ENCODE data around the gene ATF6.
A peak's percentile ranks its signal among the peaks of the same experiment; 100 is the strongest.
"Not testable (repeated sequence)": the region's sequence is repeated elsewhere in the genome, so short reads cannot be mapped to it uniquely, and the experiment has no call there.

The ATF6 gene

DNA sequence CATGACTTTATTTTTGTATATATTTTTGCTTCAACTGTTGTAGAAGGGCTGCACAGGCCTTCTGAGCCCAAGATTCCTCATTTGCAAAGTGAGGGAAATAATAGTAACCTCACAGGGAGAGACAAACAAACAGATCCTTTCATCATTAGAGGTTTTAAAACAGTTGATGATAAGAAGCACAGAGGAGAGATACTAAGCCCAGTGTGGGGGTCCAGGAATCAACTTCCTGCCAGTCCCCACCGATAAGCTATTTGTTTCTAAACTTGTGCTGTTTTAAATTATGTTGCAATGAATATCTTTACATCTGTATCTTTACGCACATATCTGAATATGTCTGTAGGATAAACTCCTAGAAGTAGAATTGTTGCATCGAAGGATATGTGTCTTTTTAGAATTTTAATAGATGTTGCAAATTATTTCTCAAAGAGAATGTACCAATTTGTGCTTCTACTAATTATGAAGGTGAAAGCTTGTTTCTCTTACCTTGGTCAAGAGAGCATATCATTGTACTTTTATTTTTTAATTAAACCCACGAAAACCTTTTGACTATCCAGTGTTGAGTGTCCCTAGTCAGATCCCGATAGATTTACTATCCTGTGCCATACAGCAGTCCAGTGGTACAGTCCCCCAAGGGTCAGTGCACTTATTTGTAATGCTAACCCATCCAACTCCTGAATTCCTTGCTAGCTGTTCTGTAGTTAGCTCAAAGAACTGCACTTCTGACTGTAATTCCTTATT lies 34.0 kb upstream of the ATF6 start:
- DNase-seq (ENCODE audit: low read depth in 1 of 2, low spot score in 1 of 2): no peak

DNA sequence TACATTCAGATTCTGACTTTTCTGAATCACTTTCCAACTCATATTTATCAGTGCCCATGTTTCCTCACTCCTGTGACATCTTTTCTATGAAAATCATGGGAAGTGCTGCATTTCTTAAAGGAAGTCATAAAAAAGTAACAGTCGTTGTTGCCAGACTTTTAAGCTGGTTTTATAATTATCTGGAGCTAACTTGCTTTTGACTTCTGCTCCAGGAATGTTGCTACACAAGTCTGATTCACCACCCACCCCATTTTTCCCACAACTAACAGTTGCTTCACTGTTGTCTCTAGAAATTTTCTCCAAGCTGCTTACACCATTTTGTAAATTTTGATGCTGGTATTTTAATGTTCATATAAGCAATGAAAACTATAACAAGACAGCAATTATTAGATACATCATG lies 32.6 kb upstream of the ATF6 start:
- no peak for DNase-seq (ENCODE audit: low read depth in 1 of 2, low spot score in 1 of 2)

DNA sequence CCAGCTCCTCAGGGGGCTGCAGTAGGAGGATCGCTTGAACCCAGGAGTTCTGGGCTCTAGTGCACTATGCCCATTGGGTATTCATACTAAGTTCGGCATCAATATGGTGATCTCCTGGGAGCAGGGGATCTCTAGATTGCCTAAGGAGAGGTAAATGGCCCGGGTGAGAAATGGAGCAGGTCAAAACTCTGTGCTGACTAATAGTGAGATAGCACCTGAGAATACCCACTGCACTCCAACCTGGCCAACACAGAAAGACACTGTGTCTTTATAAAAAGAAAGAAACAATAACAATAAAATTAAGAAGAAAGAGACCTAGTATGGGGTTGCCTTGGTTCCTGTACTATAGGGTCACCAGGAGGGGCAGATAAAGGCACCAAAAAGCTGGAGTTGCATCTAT lies 30.3 kb upstream of the ATF6 start:
- no peak for DNase-seq (ENCODE audit: low read depth in 1 of 2, low spot score in 1 of 2)

DNA sequence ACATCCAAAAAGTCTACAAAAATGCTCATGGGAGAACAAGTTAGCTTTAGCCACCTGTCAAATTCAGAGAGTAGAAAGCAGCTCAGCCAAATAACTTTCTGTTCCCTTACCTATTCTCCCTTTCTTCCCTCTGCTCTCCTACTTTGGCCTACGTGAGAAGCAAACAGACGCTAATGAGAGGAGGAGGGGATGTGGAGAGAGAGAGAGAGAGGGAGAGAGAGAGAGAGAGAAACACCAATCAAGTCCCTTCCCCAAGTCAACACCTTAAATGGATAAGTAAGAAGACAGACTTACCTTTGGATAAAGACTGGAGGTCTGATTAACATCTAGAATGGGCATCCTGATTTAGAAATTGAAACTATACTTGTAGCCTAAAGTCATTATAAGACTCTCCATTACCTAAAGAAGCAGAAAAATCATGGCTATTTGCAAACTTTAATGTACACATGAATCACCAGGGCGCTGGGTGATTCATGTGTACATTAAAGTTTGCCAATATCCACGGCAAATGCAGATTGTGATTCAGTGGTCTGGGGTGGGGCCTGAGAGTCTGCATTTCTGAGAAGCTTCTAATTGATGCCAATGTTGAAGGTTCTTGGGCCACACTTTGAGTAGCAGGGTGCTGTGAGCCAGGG lies 29.7 kb upstream of the ATF6 start:
- DNase-seq (ENCODE audit: low read depth in 1 of 2, low spot score in 1 of 2): no peak

DNA sequence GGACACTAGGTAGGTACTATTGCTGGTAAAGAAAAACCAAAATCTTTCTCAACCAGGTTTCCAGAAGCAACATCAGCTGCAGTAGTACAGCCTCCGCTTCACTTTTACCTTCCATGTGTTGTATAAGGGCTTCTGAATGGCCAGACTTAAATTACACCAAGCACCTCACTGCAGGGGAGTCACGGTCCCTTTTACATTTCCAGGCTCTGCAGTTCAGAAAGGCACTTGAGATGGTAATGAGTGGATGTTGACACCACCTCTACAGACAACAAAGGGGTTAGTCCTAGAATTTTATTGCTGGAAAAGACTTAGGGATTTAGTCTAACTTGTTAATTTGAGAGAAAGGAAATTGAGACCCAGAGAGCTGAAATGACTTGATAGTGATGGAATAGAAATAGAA lies 28.5 kb upstream of the ATF6 start:
- no peak for DNase-seq (ENCODE audit: low read depth in 1 of 2, low spot score in 1 of 2)

DNA sequence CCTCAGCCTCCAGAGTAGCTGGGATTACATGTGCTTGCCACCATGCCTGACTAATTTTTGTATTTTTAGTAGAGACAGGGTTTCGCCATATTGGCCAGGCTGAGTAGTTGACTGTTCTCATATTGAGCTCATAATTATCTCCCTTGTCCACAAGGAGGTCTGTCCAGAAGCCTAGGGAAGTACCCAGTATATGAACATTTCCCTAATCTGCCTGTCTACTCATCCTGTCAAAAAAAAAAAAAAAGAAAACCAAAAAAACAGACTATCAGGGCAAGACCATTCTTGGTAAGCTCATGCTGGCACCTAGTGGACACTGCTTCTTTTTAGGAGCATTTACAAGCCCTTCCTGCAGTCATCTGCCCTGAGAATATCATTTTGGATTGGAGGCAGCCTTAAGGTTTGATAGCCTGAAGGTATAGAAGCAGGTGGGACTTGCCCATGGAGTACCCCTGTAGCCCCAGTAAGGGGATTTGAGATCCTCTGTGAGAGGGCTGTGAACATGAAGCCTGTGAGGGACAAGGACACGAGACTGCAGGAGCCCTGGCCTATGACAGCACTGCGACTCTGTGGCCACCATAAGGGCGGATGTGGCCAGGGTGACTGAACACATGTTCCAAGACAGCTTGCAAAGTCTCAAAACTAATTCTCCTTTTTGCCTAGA lies 27.4 kb upstream of the ATF6 start:
- peak in 1 of 2 donors; percentile 22 for DNase-seq (ENCODE audit: low read depth in 1 of 2, low spot score in 1 of 2)

DNA sequence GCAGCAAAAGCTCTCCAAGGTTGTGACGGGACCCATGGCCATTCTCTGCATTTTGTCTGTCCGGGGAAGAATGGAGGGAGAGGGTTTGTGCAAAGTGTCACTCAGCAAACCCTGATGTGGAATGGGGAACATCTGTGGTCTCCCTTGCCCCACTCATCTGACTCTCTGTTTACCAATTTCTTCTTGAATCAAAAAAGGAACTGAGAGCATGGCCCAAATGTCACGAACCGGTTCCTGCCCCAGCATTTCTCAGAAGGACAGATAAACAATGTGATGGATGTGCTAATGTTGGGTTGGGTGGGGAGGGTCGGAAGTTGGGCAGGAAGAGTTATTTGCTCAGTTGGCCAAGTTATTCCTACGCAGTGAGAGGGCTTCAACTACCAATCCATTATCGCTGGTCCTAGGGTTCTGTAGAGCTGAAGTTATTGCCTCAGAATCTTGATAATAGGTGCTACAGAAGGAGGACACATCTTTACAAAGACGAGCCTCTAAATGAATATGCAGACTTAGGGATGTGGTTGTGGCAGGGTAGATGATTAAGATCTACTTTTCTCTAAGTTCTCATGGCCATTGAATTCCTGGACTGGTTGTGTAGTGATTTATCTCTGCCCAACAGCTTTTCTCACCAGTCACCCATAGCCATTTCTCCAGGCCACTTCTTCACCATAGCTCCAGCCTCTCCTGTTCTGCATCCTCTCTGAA lies 26.1 kb upstream of the ATF6 start:
- DNase-seq (ENCODE audit: low read depth in 1 of 2, low spot score in 1 of 2): no peak

DNA sequence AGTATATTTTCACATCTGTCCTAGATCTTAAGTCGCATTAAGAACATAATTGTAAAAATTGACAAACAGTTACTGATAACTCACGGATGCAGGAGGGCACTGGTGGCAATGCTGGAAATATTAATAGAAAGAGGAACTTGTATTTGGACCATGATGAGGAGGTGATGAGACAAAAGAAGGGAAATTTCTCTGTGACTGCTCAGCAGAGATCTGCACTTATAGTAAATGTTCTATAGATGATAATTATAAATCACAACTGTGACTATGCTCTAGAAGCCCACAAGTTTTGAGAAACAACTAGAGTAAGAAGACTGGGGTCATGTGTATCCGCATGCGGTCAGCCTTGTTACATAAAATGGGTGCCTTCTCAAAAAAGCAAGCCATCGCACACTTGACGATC lies 25.2 kb upstream of the ATF6 start:
- no peak for DNase-seq (ENCODE audit: low read depth in 1 of 2, low spot score in 1 of 2)

DNA sequence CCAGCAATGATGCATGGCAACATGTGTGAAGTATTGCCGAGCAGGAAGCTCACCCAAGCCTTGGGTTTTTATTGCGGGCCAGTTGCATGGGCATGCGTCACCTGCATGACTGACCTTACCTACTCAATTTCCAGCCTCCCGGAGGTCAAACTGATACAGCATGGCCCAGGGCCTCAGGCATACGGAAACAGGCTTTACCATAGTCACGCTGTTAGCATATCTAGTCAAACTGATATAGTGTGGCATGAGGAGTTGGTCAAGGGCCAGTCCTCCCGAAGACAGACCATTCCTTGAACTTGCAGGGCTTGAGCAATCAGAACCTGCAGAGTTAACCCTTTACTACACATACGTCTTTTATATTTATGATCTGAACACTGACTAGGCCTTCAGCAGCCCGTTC lies 22.9 kb upstream of the ATF6 start:
- DNase-seq (ENCODE audit: low read depth in 1 of 2, low spot score in 1 of 2): no peak

DNA sequence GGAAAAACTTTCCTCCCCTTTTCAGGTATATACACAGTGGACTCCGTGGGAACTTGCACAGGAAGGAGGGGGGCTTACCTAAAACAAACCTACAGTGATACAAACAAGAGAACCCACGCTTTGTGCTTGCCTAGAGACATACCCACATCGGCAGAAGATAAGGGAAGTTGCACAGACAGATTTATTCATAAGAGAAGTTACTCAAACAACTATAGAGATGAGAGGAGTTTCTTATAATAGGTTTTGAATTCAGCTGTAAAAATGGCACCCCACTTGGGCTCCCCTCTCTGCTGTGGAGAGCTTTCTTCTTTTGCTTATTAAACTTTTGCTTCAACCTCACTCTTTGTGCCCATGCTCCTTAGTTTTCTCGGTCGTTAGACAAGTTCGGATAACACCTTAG lies 18.3 kb upstream of the ATF6 start:
- DNase-seq (ENCODE audit: low read depth in 1 of 2, low spot score in 1 of 2): no peak

DNA sequence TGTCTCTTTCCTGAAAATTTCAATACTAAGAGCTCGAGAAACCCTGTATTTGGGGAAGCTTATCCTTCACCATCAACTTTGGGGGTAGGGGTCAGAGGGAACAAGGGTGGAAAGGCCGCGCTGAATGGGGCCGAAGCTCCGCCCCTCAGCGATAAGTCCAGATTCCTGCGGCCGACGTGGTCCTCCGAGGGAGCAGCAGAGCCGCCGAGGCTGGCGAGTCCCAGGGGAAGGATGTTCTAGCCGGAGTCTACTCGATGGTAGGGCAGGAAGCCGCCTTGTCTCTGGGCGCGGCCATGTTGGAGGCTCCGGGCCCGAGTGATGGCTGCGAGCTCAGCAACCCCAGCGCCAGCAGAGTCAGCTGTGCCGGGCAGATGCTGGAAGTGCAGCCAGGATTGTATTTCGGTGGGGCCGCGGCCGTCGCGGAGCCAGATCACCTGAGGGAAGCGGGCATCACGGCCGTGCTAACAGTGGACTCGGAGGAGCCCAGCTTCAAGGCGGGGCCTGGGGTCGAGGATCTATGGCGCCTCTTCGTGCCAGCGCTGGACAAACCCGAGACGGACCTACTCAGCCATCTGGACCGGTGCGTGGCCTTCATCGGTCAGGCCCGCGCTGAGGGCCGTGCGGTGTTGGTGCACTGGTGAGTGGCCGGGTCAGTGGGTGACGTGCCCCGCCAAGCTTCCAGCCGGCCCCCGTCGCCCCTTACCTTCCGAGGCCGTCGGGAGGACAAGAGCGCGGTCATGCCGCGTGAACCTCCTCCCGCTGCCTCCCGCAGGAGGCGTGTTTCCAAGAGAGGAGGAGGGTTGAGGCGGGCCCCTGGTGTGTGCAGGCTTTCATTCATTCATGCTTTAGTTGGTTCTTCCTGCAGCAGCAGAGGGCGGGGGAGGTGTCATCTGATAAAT lies 16.4 kb upstream of the ATF6 start, which contains the start of gene DUSP12:
DUSP12 (plus strand) TSS at position 278 of the 899 bp plus-strand sequence; CDS start at position 294, 16 bp downstream.
- peak; percentile 69 to 81 for DNase-seq (ENCODE audit: low read depth in 1 of 2, low spot score in 1 of 2)

DNA sequence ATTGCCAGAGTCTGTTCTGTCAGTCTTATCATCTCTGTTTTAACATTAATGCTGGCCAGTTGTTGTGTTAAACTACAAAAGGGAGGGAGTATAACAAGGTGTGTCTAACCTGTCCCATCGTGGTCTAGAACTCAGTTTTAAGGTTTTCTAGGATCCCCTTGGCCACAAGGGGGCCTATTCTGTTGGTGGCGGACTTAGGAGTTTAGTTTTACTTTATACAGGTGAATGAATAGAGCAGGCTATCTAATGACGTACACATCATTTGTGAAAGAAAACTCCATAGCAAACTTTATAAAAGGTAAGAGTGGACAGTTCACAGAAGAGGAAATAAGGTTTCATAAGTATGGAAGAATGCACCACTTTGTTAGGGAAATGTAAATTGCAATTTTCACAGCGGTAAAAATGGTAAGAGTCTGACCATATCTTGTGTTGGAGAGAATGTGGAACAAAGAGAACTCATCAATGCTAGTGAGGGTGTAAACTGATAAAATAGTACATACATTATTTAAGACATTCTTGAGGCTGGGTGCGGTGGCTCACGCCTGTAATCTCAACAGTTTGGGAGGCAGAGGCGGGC lies 2.5 kb upstream of the ATF6 start:
- no peak for DNase-seq (ENCODE audit: low read depth in 1 of 2, low spot score in 1 of 2)

DNA sequence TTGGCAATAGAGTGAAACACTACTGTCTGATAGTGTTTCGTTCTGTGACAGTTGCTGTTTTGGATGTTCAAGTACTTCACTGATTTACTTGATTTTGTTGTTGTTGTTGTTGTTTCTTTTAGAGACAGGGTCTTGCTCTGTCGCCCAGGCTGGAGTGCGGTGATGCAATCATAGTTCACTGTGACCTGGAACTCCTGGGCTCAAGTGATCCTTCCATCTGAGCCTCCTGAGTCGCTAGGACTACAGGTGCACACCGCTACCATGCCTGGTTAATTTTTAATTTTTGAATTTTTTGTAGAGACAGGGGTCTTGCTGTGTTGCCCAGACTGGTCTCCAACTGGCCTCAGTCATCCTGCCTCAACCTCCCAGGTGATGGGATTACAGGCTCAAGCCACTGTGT lies 2.3 kb downstream of the ATF6 start:
- DNase-seq (ENCODE audit: low read depth in 1 of 2, low spot score in 1 of 2): no peak

DNA sequence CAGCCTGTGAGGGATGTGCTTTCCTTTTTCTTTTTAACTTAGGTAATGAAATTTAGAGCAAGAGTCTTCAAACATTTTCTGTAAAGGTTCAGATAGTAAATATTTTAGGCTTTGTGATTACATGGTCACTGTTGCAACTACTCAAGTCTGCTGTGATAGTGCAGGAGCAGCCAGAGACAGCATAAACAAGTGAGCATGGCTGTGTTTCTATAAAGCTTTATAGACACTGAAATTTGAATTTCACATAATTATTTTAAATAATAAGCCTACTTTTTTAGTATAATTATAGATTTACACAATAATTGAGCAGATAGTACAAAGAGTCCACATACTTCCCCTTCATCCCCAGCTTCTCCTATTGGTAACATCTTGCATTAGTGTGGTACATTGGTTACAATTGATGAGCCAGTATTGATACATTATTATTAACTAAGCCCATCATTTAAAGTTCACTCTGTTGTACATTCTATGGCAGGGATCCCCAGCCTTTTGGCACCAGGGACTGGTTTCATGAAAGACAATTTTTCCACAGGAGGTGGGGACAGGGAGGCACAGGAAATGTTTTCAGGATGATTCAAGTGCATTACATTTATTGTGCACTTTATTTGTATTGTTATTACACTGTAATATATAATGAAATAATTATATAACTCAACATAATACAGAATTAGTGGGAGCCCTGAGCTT lies 3.0 kb downstream of the ATF6 start:
- DNase-seq (ENCODE audit: low read depth in 1 of 2, low spot score in 1 of 2): no peak

DNA sequence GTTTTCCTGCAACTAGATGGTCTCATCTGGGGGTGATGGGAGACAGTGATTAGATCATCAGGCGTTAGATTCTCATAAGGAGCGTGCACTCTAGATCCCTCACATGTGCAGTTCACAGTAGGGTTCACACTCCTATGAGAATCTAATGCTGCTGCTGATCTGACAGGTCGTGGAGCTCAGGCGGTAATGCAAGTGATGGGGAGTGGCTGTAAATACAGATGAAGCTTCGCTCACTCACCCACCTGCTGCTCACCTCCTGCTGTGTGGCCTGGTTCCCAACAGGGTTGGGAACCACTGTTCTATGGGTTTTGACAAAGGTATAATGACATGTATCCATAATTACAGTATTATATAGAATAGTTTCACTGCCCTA lies 3.5 kb downstream of the ATF6 start:
- not testable (repeated sequence) for DNase-seq (ENCODE audit: low read depth in 1 of 2, low spot score in 1 of 2)

DNA sequence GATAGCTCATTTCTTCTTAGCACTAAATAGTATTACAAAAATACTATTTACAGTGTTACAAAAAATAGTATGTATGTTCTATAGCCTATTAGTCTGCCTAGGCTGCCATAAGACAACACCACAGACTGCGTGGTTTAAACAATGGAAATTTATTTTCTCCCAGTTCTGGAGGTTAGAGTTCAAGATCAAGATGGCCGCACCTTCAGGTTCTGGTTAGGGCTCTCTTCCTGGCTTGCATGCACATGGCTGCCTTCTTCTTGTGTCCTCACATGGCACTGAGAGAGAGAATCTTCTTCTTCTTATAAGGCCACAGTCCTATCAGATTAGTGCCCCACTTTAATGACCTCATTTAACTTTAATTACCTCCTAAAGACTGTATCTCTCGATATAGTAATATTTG lies 4.1 kb downstream of the ATF6 start:
- no peak for DNase-seq (ENCODE audit: low read depth in 1 of 2, low spot score in 1 of 2)

DNA sequence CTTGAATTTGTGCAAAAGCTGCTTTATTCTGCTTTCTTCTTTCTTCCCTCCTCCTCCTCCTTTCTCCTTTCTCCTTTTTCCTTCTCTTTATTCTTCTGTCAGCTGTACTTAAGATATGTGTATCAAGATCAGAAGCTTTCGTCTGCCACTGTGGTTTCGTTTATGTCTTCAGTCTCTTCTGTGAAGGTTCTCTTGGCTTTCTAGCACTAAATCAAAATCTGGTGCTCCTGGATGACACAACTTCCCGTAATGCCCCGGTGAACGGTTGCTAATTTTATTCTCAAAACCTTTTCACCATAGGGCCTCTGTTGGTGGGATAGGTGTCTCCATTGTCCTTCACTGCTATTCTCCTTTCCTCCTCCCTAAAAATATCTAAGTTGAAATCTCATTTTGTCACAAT lies 5.0 kb downstream of the ATF6 start:
- DNase-seq (ENCODE audit: low read depth in 1 of 2, low spot score in 1 of 2): no peak

DNA sequence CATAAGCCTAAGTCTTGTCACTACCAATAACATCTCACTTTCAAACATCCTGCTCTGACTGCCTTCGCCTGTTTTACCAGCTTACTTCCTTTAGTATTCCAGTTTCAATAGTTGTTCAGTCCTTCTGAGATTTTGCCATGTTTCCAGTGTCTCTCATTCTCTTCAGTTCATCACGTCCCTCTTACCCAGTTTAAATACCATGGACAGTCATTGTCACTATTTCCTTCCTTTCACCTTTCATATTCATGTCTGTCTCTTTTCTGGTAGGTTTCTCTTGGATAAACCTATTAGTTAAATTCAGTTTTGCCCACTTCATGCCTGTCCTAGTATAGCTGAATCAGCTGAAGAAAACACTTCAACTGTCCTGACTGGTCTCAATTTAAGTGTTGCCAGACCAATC lies 5.9 kb downstream of the ATF6 start:
- DNase-seq (ENCODE audit: low read depth in 1 of 2, low spot score in 1 of 2): no peak

DNA sequence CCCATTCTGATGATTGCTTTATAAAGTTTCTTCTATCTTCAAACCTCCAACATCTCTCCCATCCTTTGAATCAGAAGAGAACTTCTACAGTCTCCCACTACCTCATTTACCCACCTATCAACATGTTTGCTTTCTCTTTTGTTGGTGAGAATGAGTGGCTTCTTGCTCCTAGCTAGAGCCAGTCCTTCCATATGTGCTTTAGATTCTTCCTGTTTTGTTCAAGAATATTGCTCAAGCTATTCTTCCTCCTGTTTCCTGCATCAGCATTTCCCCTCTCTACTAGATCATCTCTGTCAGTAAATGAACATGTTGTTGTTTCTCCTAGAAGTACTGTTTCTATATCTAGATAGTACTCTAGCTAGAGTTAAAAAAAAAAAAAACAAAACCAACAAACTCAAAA lies 6.3 kb downstream of the ATF6 start:
- no peak for DNase-seq (ENCODE audit: low read depth in 1 of 2, low spot score in 1 of 2)

DNA sequence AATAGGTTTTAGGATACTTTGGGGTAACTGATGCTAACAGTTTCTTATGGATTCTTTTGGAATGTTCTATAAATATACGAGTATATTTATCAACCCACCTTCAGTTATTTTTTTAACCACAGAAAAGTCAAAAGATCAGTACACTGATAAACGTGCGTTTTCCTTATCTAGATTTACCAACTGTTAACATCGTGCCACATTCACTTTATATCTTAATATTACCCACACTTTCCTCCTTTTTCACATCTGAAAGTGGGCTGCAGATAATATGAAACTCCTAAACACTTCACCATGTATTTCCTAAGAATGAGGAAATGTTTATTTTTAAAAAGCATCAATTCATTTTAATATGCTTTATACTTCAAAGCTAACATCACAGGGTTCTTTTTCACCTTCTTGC lies 7.7 kb downstream of the ATF6 start:
- no peak for DNase-seq (ENCODE audit: low read depth in 1 of 2, low spot score in 1 of 2)

Measured in activated T-helper 1 cell treated with anti-CD3 and anti-CD28 coated beads, Interleukin-2, amount 50 U/mL, for 16 hours (primary cell).